Ovary (tissue), 3 donors: ENCODE data around the gene CPED1.

ENCODE experiments used
- CTCF ChIP-seq, 3 donors: fragments of 450-650 bp in 2 of 3; fragments of 200-600 bp in 1 of 3; IDR thresholded peaks; one replicate each; pipeline versions ENCODE4 v1.5.1 to v1.8.0; 2016 to 2022; ENCODE audit warnings: antibody characterized with exemption in 3 of 3, mild to moderate bottlenecking in 1 of 3
- EP300 ChIP-seq: sonication (generic); formaldehyde crosslinking; IDR thresholded peaks from one replicate; pipeline ENCODE4 v1.6.1; 2017; ENCODE audit warnings: antibody characterized with exemption
- donor health status: DM: no; HTN: no; CAD: no.

- TF ChIP-seq CTCF (IDR thresholded peaks at IDR 0.05) (no peak), EP300 (no peak)
Measured at GRCh38 chr7:121278120-121279021, 289.9 kb downstream of the CPED1 start.
